IPS-NIHi7 (cell line): ENCODE results near the gene SLC26A4.

ENCODE experiments used
- DNase-seq: peaks from one replicate; pipeline ENCODE4 v3.0.0; 2012; ENCODE audit warnings: mixed read lengths; ENCODE audit errors: extremely low spot score

The SLC26A4 gene

DNA sequence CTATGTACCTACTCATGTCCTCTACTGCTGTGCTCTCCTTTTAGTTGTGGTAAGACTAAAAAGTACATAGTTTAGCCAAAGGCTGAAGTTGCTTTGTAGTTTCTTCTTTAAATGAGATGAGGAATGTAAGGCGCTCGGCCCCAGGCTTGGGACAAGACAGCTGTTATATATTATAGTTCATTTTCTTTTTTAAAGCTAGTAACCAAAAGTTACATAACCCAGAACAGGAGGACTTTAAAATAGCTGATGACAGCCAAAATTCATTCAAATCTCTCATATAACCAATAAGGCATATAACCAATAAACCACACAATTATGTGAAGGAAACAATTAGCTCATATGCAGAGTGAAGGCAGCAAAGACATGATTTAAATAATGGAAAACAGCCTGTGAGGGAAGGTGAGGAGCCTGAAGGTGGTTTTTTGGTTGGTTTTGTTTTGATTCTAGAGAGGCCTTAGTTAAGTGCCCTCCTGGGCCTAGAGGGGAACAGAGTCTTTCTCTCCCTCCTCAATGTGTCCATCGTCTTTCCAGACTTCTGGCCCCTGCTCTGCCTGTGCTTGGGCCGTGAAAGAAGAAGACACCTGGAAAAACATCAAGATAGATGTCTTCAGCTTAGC, 35.8 kb downstream of the SLC26A4 start:
- DNase-seq, result no peak

DNA sequence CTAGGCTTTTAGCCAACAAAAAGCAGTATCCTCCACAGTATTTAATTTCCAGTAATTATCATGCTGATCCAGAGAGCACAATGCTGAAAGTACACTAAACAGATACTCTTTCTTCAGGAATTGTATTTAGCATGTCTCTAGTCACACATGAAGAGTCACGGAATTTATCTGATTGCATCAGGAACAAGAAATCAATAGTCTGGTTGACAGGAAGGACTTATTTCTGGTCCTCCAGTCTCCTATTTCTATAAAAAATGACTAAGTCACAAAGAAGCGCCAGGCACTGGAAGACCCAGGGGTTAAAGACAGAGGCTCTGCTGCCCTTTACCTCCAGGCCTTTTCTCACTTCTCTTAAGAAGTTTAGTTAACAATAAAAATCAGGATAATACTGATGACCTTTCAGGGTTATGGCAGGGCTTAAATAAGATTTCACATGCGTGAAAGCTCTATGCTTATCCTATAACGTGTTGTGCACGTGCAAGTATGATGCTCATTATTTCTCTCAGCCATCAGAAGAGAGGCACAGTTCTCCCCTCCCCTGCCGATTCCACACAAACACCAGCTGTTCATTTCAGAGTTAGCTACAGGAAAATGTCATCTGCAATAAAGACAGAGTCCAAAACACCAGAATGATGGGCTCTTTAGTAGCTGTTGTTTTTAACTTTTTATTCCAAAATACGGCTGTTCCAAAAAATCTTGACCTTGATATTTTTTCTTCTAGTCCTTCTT, 36.9 kb downstream of the SLC26A4 start:
- no peak for DNase-seq

GRCh38 chr7:107700570-107700969, 39.9 kb downstream of the SLC26A4 start:
- no peak for DNase-seq

- DNase-seq, result no peak
Observed at GRCh38 chr7:107701191-107701590, 40.6 kb downstream of the SLC26A4 start.

GRCh38 chr7:107703219-107703618, 42.6 kb downstream of the SLC26A4 start:
- DNase-seq, result no peak

DNA sequence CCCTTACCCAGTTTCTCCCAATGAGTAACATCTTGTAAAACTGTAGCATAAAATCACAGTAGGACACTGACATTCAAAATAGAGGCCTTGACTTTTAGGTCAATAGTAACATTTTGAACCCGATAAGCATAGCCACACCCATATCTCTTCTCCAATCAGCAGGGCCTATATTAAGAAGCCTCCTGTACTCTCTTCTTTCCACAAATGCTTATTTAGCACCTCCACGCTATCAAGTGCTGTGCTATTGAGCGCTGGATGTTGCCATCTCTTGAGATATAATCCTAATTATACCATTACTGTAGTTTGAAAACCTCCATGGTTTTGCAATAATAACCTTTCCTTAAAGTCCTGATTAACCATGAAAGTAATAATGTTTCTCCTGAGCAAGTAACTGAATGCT, 43.2 kb downstream of the SLC26A4 start:
- DNase-seq, result no peak

DNA sequence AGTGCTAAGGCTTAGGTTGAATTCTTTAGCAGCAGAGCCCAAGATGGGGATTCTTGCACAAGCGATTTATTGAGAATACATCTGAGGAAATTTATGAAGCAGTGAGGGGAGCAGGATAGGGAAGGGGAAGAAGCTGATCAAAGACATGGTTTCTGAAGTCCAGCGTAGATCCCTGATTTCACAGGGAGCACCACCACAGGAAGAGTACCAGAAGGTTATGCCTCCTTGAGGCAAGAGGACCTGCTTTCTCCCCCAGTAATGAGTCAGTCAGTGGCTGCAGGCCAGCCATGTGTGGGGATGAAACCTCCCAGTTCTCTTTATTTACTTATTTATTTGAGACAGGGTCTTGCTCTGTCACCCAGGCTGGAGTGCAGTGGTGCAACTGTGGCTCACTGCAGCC, 48.3 kb downstream of the SLC26A4 start:
- no peak for DNase-seq

DNA sequence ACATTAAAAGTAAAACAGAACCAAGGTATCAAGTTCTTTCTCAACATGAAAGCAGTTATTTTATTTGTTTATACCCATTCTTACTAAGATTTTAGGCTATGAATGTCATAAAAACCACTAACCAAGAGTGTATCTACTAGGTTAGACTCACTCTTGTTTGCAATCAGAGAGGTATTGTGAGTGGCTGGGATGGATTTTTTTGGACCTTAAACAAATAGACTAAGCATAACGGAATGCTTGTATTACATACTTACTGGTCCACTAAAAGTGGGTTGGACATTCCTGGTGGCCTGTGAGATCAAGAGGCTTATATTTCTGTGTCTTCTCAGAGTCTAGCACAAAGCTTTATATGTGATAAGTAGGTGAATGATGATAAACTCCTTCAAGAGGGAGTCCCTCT, 50.7 kb downstream of the SLC26A4 start:
- DNase-seq, result no peak

GRCh38 chr7:107712025-107712424, 51.4 kb downstream of the SLC26A4 start:
- DNase-seq, result no peak

GRCh38 chr7:107712896-107713295, 52.3 kb downstream of the SLC26A4 start:
- DNase-seq, result no peak

DNA sequence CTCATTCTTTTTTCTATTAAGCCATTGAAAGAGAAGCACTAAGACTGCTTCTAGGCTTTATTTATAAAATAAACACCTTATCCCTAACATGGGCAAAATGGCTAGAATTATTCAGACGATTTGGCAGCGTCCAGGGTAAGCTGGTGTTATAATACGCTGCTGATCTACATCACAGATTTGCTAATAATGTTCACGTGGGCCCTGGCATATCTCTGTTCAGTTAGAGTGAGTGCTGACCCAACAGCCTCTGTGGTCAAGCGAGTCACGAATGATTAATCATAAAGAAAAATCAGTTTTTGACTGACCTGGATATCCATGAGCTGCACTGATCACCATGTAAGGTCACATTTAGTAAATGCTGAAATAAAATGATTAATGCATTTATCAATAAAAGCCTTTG, 54.9 kb downstream of the SLC26A4 start:
- no peak for DNase-seq

- DNase-seq, result no peak
Observed at GRCh38 chr7:107718456-107719193, 58.0 kb downstream of the SLC26A4 start.

DNA sequence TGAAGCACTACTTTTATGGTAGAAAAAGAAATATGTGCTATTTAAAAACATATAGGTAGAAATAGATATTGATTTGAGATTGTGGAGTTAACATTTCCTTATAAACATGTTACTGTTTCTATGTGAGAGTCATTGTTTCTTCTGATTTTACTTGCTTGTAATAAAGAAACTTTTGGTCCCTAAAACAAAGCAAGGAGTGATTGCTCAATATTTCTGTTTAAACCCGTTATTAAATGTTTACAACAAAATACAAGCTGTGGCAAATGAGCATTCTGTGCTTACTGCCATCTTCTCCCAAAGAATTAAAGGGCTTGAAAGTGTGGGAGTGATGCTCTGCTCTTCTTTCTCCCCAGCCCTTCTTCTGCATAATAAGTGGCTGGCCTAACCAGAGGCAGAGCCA, 60.7 kb downstream of the SLC26A4 start:
- no peak for DNase-seq

- no peak for DNase-seq
Observed at GRCh38 chr7:107723255-107723654, 62.6 kb downstream of the SLC26A4 start.

GRCh38 chr7:107725138-107725740, 64.6 kb downstream of the SLC26A4 start:
- DNase-seq, result peak; percentile 49

GRCh38 chr7:107726356-107727130, 65.9 kb downstream of the SLC26A4 start:
- no peak for DNase-seq

DNA sequence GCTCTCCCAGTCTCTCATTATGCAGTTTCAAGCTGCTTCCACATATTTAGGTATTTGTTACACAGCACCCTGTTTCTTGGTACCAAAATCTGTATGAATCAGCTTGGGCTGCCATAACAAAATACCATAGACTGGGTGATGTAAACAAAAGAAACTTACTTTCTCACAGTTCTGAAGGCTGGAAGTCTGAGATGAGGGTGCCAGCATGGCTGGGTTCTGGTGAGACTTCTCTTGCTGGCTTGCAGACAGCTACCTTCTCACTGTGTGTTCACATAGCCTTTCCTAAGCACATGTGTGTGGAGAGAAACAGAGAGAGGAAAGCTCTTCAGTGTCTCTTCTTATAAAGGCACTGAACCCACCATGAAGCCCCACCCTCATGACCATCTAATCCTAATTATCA, 67.6 kb downstream of the SLC26A4 start:
- DNase-seq, result no peak

DNA sequence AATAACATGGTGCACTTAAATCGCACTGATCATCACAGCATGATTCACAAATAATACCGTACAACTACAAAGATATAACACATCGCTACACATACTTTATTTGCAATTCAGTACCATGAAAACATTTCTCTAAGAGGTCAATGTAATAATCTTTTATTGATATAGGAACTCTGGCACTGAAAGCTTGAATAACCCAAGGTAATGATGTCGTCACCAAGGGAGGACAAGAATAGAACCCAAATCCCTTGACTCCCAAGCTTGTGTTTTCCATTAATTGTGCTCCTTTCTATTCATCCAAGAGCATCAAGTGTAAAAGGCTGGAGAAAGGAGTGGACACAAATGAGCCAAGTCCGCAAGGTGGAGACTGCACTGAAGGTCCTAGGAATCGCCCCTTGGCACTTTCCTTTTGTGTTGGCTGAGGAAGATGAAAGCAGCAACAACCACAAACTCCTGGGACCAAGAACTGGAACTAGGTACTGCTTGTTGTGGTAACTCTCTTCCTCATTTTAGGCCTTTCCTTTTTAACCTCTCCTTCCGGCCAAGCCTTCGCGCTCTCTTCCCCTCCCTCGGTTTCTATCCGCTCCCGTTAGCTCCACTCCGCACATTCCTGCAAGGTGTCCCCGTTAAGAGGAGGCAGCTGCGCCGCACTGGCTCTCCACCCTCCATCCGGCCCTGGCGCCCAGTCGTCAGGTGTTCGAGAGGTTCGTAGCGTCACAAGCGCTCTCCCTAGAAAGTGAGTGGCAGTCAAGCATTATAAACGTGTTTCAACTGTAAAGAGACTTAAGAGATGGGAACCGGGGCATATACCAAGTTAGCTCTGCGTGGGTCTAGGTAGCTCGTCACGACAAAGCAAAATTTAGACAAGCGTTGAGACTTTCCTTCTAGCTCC, 82.3 kb downstream of the SLC26A4 start:
- DNase-seq, result peak; percentile 62

DNA sequence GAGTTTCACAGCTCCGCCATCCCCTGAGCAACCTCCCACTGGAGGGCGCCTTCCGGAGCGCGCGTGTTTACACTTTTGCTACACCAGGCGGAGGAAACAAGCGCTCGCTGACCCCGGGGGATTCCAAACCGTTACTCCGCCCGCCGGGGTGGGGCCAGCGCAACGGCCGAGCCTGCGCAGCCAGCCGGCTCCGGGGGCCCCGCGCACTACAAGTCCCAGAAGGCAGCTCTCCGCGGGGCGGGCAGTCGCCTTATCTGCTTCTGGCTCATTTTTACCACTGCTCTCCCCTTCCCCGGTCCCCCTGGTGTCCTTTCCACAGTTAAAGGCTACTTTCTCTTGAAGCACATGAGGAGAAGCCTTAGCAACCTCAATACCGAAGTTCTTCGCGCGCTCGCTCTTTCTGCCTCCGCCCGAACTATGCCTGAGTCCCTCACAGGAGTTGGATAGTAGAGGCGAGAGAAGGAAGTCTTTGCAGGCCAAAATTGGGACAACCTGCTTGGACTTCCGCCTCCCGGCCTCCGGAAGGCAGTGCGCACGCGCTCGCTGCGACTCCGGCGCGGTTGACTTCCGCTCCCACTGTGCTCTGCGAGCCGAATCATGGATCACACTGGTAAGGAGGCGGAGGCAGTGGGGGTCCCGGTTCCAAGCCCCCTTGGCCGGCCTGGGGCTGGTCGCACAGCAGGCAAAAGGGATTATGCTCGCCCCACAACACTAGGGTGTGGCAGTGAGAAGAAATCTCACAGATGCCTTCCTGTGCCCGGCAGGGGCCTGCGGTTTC, 83.1 kb downstream of the SLC26A4 start, which contains the start of gene CBLL1:
Gene CBLL1, plus strand, starts transcription at position 576 of the 778 bp plus-strand sequence. Its CDS starts 22 bp downstream, at position 598.
- peak; percentile 91 for DNase-seq

GRCh38 chr7:107744345-107744750, 83.7 kb downstream of the SLC26A4 start:
- DNase-seq, result no peak
